Peyer's patch (tissue), 4 donors: Measurements from ENCODE around the gene VSTM5.

Source experiments
- POLR2A ChIP-seq, 2 donors: fragments of 450-650 bp; IDR thresholded peaks; one replicate each; pipeline ENCODE4 v1.5.1; 2017; ENCODE audit warnings: antibody characterized with exemption in 2 of 2, mild to moderate bottlenecking in 2 of 2, moderate library complexity in 2 of 2
- TF ChIP-seq, protein P1 (sequence below), 6 experiments: fragments of 450-650 bp in 4 of 6; fragments of 200-600 bp in 2 of 6; sonication (generic) in 1 of 6; IDR thresholded peaks; one replicate each; pipeline ENCODE4 v1.5.1; 2017 to 2019; ENCODE audit warnings: antibody characterized with exemption in 6 of 6, mild to moderate bottlenecking in 3 of 6, moderate library complexity in 1 of 6

DNA sequence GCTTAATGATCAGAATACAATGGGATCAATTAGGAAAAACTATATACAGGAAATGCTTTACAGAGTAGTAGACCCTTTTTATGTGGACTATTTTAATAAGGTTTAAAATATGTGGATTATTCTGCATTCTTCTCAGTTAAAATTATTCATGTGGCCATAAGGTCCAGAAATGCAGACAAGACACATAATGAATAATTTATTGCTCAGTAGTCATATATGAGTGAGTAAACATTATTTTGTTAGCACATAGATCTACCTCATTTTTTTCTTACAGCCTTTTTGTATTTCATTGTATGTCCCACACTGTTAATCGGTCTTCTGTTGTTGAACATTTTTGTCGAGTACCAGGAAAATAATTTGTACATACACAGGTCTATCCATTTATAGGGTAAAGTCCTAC lies 45.5 kb downstream of the VSTM5 start:
- TF ChIP-seq, protein P1, sequence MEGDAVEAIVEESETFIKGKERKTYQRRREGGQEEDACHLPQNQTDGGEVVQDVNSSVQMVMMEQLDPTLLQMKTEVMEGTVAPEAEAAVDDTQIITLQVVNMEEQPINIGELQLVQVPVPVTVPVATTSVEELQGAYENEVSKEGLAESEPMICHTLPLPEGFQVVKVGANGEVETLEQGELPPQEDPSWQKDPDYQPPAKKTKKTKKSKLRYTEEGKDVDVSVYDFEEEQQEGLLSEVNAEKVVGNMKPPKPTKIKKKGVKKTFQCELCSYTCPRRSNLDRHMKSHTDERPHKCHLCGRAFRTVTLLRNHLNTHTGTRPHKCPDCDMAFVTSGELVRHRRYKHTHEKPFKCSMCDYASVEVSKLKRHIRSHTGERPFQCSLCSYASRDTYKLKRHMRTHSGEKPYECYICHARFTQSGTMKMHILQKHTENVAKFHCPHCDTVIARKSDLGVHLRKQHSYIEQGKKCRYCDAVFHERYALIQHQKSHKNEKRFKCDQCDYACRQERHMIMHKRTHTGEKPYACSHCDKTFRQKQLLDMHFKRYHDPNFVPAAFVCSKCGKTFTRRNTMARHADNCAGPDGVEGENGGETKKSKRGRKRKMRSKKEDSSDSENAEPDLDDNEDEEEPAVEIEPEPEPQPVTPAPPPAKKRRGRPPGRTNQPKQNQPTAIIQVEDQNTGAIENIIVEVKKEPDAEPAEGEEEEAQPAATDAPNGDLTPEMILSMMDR (IDR thresholded peaks at IDR 0.05), result no peak
- no peak for TF ChIP-seq POLR2A (IDR thresholded peaks at IDR 0.05)
